Measurements from ENCODE around the gene ZNF385B. TPM values are rescaled to one million over a fixed set of nuclear protein-coding genes. Genes with fewer than 3 reads are reported as not detected.

ZNF385B gene
- total and polyA plus RNA-seq, 12 donors: 2.0 to 15.3 (median 8.4) TPM

DNA sequence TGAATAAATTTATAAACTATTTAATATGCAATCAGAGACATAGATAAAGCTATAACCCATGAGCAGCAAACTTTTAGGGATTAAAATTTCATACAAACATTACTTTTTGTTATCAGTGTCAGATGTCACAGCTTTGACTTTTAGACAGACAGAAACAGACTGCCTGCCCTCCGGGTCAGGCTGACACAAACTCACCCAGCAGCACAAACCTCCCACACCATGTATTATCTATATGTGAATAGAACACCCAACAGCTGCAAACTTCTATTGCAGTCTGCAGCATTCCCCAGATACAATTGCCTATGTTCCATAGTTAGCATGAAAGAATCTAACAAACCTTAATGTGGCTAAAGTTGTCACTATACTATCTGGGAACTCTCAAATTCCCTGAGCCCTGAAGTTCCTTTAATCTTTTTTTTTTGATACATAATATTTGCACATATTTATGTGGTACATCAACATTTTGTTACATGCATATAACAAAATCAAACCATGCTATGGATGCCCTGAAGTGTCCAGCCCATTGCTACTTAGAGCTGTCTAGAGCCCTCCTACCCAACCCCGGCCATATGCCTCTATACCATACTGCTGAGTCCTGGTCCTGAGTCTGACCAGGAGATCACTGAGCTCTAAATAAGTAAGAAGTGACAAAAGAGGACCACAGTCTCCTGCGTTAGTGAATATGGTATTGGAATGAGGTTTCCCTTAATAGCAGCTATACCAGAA is 214.4 kb downstream of the ZNF385B start:
- H3K27ac ChIP-seq: no peak overlapping the region
- no peaks in the 10 kb centered on the region for H3K36me3 ChIP-seq (replicated peaks in 1 of 2)
- no peaks in the 10 kb centered on the region for H3K4me1 ChIP-seq (replicated peaks in 1 of 2)
- TF ChIP-seq, protein P1, sequence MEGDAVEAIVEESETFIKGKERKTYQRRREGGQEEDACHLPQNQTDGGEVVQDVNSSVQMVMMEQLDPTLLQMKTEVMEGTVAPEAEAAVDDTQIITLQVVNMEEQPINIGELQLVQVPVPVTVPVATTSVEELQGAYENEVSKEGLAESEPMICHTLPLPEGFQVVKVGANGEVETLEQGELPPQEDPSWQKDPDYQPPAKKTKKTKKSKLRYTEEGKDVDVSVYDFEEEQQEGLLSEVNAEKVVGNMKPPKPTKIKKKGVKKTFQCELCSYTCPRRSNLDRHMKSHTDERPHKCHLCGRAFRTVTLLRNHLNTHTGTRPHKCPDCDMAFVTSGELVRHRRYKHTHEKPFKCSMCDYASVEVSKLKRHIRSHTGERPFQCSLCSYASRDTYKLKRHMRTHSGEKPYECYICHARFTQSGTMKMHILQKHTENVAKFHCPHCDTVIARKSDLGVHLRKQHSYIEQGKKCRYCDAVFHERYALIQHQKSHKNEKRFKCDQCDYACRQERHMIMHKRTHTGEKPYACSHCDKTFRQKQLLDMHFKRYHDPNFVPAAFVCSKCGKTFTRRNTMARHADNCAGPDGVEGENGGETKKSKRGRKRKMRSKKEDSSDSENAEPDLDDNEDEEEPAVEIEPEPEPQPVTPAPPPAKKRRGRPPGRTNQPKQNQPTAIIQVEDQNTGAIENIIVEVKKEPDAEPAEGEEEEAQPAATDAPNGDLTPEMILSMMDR (IDR thresholded peaks at IDR 0.05): no peak
- TF ChIP-seq POLR2A (IDR thresholded peaks at IDR 0.05): no peak
- 87 to 92% (median 90%) methylated on average over 3 of the region's 3 CpGs for WGBS, 4 donors
- intact Hi-C loops (cut with DNase I): no loop called here
- H3K27me3 ChIP-seq: no peaks in the 10 kb centered on the region
- no peaks in the 10 kb centered on the region for H3K9me3 ChIP-seq (replicated peaks in 1 of 3)
- no peak for DNase-seq
- H3K4me3 ChIP-seq: no peak overlapping the region

DNA sequence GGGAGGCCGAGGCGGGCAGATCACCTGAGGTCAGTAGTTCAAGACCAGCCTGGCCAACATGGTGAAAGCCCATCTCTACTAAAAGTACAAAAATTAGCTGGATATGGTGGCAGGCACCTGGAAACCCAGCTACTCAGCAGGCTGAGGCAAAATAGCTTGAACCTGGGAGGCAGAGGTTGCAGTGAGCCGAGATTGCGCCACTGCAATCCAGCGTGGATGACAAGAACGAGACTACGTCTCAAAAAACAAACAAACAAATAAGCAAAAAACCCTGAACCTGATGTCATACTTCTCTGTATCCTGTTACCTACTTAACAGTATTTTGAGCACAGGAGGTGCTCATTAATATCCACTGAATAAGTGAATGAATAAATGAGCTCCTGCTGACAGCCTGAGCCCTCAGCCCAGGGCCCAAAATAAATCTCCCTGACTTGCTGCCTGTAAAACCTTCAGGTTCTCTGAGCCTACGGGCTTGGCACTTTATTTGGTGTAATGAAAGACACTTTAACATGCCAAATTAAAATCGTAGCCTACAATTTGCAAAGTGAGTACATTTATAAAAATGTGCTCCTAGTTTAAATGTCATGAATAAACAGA is 215.1 kb downstream of the ZNF385B start:
- H3K4me3 ChIP-seq: no peak overlapping the region
- H3K9me3 ChIP-seq (replicated peaks in 1 of 3): no peaks in the 10 kb centered on the region
- no peaks in the 10 kb centered on the region for H3K36me3 ChIP-seq (replicated peaks in 1 of 2)
- no peak overlapping the region for H3K27ac ChIP-seq
- DNase-seq: no peak
- WGBS, 4 donors: 88 to 91% (median 90%) methylated on average over 9 of the region's 9 CpGs
- H3K27me3 ChIP-seq: no peaks in the 10 kb centered on the region
- TF ChIP-seq, protein P1 (IDR thresholded peaks at IDR 0.05): no peak
- TF ChIP-seq POLR2A (IDR thresholded peaks at IDR 0.05): no peak
- intact Hi-C loops (cut with DNase I): no loop called here
- H3K4me1 ChIP-seq (replicated peaks in 1 of 2): no peaks in the 10 kb centered on the region

- no peak for DNase-seq
- Histone ChIP-seq H3K9me3 (replicated peaks in 1 of 3) (no peaks in the 10 kb centered on the region), H3K36me3 (replicated peaks in 1 of 2) (no peaks in the 10 kb centered on the region), H3K27me3 (no peaks in the 10 kb centered on the region), H3K27ac (no peak overlapping the region), H3K4me3 (no peak overlapping the region), H3K4me1 (replicated peaks in 1 of 2) (no peaks in the 10 kb centered on the region)
- TF ChIP-seq, protein P1 (IDR thresholded peaks at IDR 0.05): no peak
- no peak for TF ChIP-seq POLR2A (IDR thresholded peaks at IDR 0.05)
- 82 to 88% (median 85%) methylated on average over 2 of the region's 2 CpGs for WGBS, 4 donors
- intact Hi-C loops (cut with DNase I): no loop called here
These were observed 216.4 kb downstream of the ZNF385B start for GRCh38 chr2:179645047-179645446.

DNA sequence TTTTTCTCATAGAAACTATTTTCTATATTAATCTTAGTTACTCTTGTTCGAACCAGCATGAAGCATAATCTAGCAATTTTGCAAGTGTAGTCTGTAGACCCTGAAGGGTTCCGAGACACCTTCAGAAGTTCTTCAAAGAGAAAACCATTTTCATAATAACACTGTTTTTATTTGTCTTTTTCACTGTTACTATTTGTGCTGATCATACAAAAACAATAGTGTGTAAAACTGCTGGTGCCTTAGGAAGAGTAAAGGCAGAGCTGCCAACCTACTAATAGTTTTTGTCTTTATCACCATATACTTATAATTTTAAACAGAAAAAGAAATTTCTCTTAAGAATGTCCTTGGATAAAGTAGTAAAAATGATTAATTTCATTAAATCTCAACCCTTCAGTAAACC is 218.9 kb downstream of the ZNF385B start:
- intact Hi-C loops (cut with DNase I): no loop called here
- Histone ChIP-seq H3K27me3 (no peaks in the 10 kb centered on the region), H3K36me3 (replicated peaks in 1 of 2) (no peaks in the 10 kb centered on the region), H3K4me3 (no peak overlapping the region), H3K27ac (no peak overlapping the region), H3K4me1 (replicated peaks in 1 of 2) (peaks cover 0 to under 1% of the 10 kb centered on the region in 2 donors), H3K9me3 (replicated peaks in 1 of 3) (no peaks in the 10 kb centered on the region)
- 84 to 95% (median 92%) methylated on average over 2 of the region's 2 CpGs for WGBS, 4 donors
- TF ChIP-seq, protein P1 (IDR thresholded peaks at IDR 0.05): no peak
- no peak for TF ChIP-seq POLR2A (IDR thresholded peaks at IDR 0.05)
- no peak for DNase-seq

Measured in adrenal gland (tissue), 12 donors.